B cell (primary cell): ENCODE data around the gene GRIK3. TPM values are rescaled to one million over a fixed set of nuclear protein-coding genes. Genes with fewer than 3 reads are reported as not detected.

ENCODE experiments used
- ATAC-seq: fragments of 200-7000 bp; cut with Tn5 transposase; one replicate; pipeline ENCODE4 v1.10.0; 2021; ENCODE audit warnings: low read depth, mild to moderate bottlenecking, moderate number of reproducible peaks, moderate library complexity
- CTCF ChIA-PET: fragments of 350-600 bp; sonication (Branson Sonifier 250); formaldehyde crosslinking; loops from one replicate; lab custom pipeline; 2021; ENCODE audit warnings: antibody characterized with exemption, inconsistent platforms; lab: Charles Lee
- POLR2A ChIA-PET: fragments of 350-600 bp; sonication (Branson Sonifier 250); formaldehyde crosslinking; loops from one replicate; lab custom pipeline; 2021; ENCODE audit warnings: antibody characterized with exemption; lab: Charles Lee
- DNase-seq: peaks from one replicate; pipeline ENCODE4 v3.0.0; 2013
- H2AFZ ChIP-seq: 2 replicates; pipeline ENCODE4 v1.6.1; 2012; ENCODE audit warnings: mild to moderate bottlenecking, low read depth, low read length; ENCODE audit not compliant: insufficient read depth, poor library complexity, severe bottlenecking
- H3K27ac ChIP-seq, 2 donors: 1 replicate in 1 of 2; 2 replicates in 1 of 2; pipeline ENCODE4 v1.5.1; 2012 to 2013; ENCODE audit warnings: low read length in 2 of 2, mild to moderate bottlenecking in 2 of 2, moderate library complexity in 1 of 2
- H3K27me3 ChIP-seq, 4 experiments: fragments of 200-600 bp in 1 of 4; sonication (generic) in 1 of 4; replicated peaks in 1 of 4; 1 replicate in 2 of 4; 2 replicates in 2 of 4; pipeline versions ENCODE4 v1.6.1 to v1.7.0; 2013 to 2016; ENCODE audit warnings: low read length in 3 of 4, mild to moderate bottlenecking in 2 of 4, mixed read lengths in 1 of 4, moderate library complexity in 1 of 4; ENCODE audit not compliant: insufficient read depth in 4 of 4, control insufficient read depth in 3 of 4; ENCODE audit errors: control extremely low read depth in 1 of 4
- H3K36me3 ChIP-seq, 2 experiments: replicated peaks in 1 of 2; 1 replicate in 1 of 2; 2 replicates in 1 of 2; pipeline versions ENCODE4 v1.6.1 to v1.7.1; 2013; ENCODE audit warnings: low read length in 1 of 2; ENCODE audit not compliant: insufficient read depth in 2 of 2, control insufficient read depth in 1 of 2; ENCODE audit errors: control extremely low read depth in 1 of 2, extremely low read depth in 1 of 2
- H3K4me1 ChIP-seq, 2 donors: fragments of 200-600 bp in 1 of 2; sonication (generic) in 1 of 2; 1 replicate in 1 of 2; 2 replicates in 1 of 2; pipeline versions ENCODE4 v1.5.1 to v1.6.1; 2013 to 2017; ENCODE audit warnings: low read length in 2 of 2; ENCODE audit not compliant: control insufficient read depth in 2 of 2, insufficient read depth in 2 of 2
- H3K4me2 ChIP-seq: replicated peaks from 2 replicates; pipeline ENCODE3; 2012; ENCODE audit warnings: mild to moderate bottlenecking, low read depth, low read length; ENCODE audit not compliant: poor library complexity, severe bottlenecking
- H3K4me3 ChIP-seq, 5 experiments: fragments of 200-600 bp in 1 of 5; sonication (generic) in 1 of 5; 1 replicate in 3 of 5; 2 replicates in 2 of 5; pipeline versions ENCODE4 v1.5.1 to v1.7.0; 2011 to 2016; ENCODE audit warnings: low read length in 4 of 5, mild to moderate bottlenecking in 4 of 5, low read depth in 2 of 5, control low read depth in 1 of 5, moderate library complexity in 1 of 5; ENCODE audit not compliant: insufficient read depth in 1 of 5; ENCODE audit errors: control extremely low read depth in 1 of 5, extremely low read depth in 1 of 5
- H3K79me2 ChIP-seq: fragments of 200-600 bp; sonication (generic); one replicate; pipeline ENCODE4 v1.6.0; 2016; ENCODE audit warnings: low read length; ENCODE audit not compliant: control insufficient read depth, insufficient read depth
- H3K9ac ChIP-seq: fragments of 200-600 bp; sonication (generic); 2 replicates; pipeline ENCODE4 v1.6.1; 2017; ENCODE audit warnings: mild to moderate bottlenecking, low read length, moderate library complexity
- H3K9me3 ChIP-seq, 3 donors: one replicate each; pipeline versions ENCODE4 v1.6.1 to v1.7.1; 2013; ENCODE audit warnings: low read length in 2 of 3; ENCODE audit not compliant: control insufficient read depth in 2 of 3, insufficient read depth in 1 of 3; ENCODE audit errors: control extremely low read depth in 1 of 3
- H4K20me1 ChIP-seq: 2 replicates; pipeline ENCODE4 v1.6.0; 2012; ENCODE audit warnings: mild to moderate bottlenecking, low read length; ENCODE audit not compliant: insufficient read depth, control insufficient read depth, poor library complexity, severe bottlenecking
- H3K27ac Mint-ChIP-seq: one replicate; pipeline ENCODE4 v1.8.0; 2021; ENCODE audit warnings: mixed read lengths
- H3K27me3 Mint-ChIP-seq: one replicate; pipeline ENCODE4 v1.8.0; 2021; ENCODE audit warnings: mixed read lengths
- H3K4me1 Mint-ChIP-seq: one replicate; pipeline ENCODE4 v1.8.0; 2021; ENCODE audit warnings: mixed read lengths
- H3K4me3 Mint-ChIP-seq: one replicate; pipeline ENCODE4 v1.8.0; 2021; ENCODE audit warnings: mixed read lengths
- H3K9me3 Mint-ChIP-seq: one replicate; pipeline ENCODE4 v1.8.0; 2022; ENCODE audit warnings: mixed read lengths; ENCODE audit not compliant: insufficient read depth
- EZH2 ChIP-seq: IDR thresholded peaks from 2 replicates; pipeline ENCODE4 v1.6.1; 2012; ENCODE audit warnings: borderline replicate concordance, low read depth, mild to moderate bottlenecking, moderate library complexity, low read length; ENCODE audit not compliant: insufficient read depth, poor library complexity, severe bottlenecking
- WGBS: methylation state at CpG from one replicate; pipeline ENCODE4 v1.1.5; 2013; ENCODE audit warnings: missing lambda C conversion rate; ENCODE audit not compliant: insufficient coverage; 5-methylcytosine and 5-hydroxymethylcytosine counted together
- intact Hi-C: fragments of 100-400 bp; cut with micrococcal nuclease; formaldehyde crosslinking; loops from one replicate; pipeline ENCODE4 v1.10.0; 2022
- polyA plus RNA-seq: library from polyadenylated mRNA; depleted of rRNA; stranded (reverse); fragments of >200 nt; gene quantifications from 2 replicates; pipeline ENCODE4 v1.2.3, GENCODE V29; 2012
- total RNA-seq, 2 donors: library from RNA; stranded (reverse); fragments of 120-200 nt in 1 of 2; gene quantifications; 1 replicate in 1 of 2; 2 replicates in 1 of 2; pipeline versions ENCODE4 v1.2.3 to v1.2.4, GENCODE V29; 2013 to 2022
- TF ChIP-seq, protein P1 (sequence below): fragments of 200-600 bp; IDR thresholded peaks from one replicate; pipeline ENCODE4 v1.8.0; 2022; ENCODE audit warnings: antibody characterized with exemption, mild to moderate bottlenecking

GRIK3 gene
- total and polyA plus RNA-seq, 2 donors (not counting 1 experiment from before 2014, with no cell fraction given), result 0.12 to 1.5 TPM

DNA sequence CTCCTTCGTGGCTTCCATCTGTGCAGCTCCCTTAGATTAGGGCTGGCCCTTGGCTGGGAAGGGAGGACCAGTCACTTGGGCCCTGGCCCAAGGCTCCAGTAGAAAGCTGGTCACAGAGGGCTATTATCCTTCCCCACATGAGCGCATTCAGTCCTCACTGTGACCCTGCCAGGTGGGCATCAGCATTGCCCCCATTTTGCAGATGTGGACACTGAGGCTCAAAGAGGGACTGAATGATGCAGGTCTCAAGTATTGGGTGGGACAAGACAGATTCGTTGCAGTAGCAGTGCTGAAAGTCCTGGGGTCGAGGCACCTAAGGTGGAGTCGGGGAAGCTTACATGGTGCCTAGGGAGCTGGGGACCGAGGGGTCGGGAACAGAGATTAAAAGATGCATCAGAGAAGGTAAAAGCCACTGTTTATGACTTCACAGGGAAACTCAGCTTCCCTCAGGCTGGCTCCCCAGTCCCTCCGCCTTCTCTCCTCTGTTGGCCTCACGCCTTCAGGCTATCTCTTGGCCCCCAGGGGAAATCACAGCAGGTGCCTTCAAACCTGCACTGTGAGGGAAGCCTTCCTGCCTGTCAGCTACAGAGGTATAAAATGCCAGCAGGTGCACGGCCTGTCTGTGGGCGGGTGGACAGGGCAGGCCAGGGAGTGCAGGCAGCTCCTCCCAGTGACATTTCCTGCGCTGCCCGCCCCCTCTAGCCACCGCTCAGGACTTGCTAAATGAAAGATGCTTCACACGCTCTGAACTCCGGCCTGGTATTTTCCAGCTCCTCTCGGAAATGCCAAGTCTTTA, 178.4 kb downstream of the GRIK3 start:
- peaks cover 16% of the 10 kb centered on the region for H3K27me3 Mint-ChIP-seq
- intact Hi-C loops, result no loop called here

DNA sequence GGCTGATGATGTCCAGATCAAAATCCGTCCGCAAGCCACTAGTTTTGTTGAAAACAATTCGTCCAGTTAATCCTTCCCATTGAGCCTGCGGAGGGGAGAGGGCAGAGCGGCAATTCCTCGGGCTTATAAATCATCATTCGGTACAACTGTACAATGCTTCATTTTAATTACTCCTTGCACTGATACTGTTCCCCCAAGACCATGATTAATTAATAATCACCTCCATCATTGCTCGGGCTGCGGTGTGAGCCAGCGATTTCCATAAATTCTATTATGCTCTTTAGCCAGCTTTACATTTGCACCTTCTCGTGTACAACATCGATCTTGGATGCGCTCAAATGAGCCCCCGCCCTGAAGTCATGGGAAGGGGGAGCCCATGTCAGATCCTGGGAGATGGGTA, 180.7 kb downstream of the GRIK3 start:
- 94% methylated on average over 9 of the region's 14 CpGs for WGBS
- no peaks in the 10 kb centered on the region for H3K9me3 Mint-ChIP-seq
- Histone ChIP-seq H3K27me3 (peaks cover 0 to 4% (median 0%) of the 10 kb centered on the region in 4 experiments), H3K36me3 (no peaks in the 10 kb centered on the region), H3K4me3 (no peak overlapping the region), H3K27ac (no peak overlapping the region), H3K9me3 (no peaks in the 10 kb centered on the region), H4K20me1 (no peaks in the 10 kb centered on the region), H3K79me2 (no peaks in the 10 kb centered on the region), H3K4me2 (no peak overlapping the region), H3K4me1 (no peaks in the 10 kb centered on the region), H3K9ac (no peak overlapping the region), H2AFZ (no peak overlapping the region)
- ATAC-seq (no peak), DNase-seq (no peak)
- TF ChIP-seq, protein P1, sequence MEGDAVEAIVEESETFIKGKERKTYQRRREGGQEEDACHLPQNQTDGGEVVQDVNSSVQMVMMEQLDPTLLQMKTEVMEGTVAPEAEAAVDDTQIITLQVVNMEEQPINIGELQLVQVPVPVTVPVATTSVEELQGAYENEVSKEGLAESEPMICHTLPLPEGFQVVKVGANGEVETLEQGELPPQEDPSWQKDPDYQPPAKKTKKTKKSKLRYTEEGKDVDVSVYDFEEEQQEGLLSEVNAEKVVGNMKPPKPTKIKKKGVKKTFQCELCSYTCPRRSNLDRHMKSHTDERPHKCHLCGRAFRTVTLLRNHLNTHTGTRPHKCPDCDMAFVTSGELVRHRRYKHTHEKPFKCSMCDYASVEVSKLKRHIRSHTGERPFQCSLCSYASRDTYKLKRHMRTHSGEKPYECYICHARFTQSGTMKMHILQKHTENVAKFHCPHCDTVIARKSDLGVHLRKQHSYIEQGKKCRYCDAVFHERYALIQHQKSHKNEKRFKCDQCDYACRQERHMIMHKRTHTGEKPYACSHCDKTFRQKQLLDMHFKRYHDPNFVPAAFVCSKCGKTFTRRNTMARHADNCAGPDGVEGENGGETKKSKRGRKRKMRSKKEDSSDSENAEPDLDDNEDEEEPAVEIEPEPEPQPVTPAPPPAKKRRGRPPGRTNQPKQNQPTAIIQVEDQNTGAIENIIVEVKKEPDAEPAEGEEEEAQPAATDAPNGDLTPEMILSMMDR, result no peak
- no peak for TF ChIP-seq EZH2
- intact Hi-C loops, result no loop called here
- ChIA-PET CTCF (no interaction called here), POLR2A (no interaction called here)
- H3K4me3 Mint-ChIP-seq, result no peak overlapping the region
- peaks cover 25% of the 10 kb centered on the region for H3K27me3 Mint-ChIP-seq
- no peak overlapping the region for H3K27ac Mint-ChIP-seq
- no peaks in the 10 kb centered on the region for H3K4me1 Mint-ChIP-seq

More for the DNA sequence above, 178.4 kb downstream of the GRIK3 start:
- Mint-ChIP-seq H3K9me3 (no peaks in the 10 kb centered on the region), H3K4me3 (no peak overlapping the region), H3K4me1 (no peaks in the 10 kb centered on the region), H3K27ac (no peak overlapping the region)
- no peaks in the 10 kb centered on the region for H3K4me1 ChIP-seq
- H3K27me3 ChIP-seq, result peaks cover 0 to 2% (median 0%) of the 10 kb centered on the region in 4 experiments
- H4K20me1 ChIP-seq, result no peaks in the 10 kb centered on the region
- no peak overlapping the region for H2AFZ ChIP-seq
- DNase-seq (no peak), ATAC-seq (no peak)
- 62% methylated on average over 17 of the region's 17 CpGs for whole genome bisulfite sequencing
- no peaks in the 10 kb centered on the region for H3K9me3 ChIP-seq
- TF ChIP-seq EZH2, result no peak
- TF ChIP-seq, protein P1, result no peak
- POLR2A ChIA-PET, result no interaction called here
- CTCF ChIA-PET, result no interaction called here
- H3K4me3 ChIP-seq, result no peak overlapping the region
- no peaks in the 10 kb centered on the region for H3K79me2 ChIP-seq
- H3K9ac ChIP-seq, result no peak overlapping the region
- H3K27ac ChIP-seq, result no peak overlapping the region
- H3K36me3 ChIP-seq, result no peaks in the 10 kb centered on the region
- no peak overlapping the region for H3K4me2 ChIP-seq
